GM12878 (cell line): Measurements from ENCODE around the gene TBC1D19. TPM values are rescaled to one million over a fixed set of nuclear protein-coding genes. Genes with fewer than 3 reads are reported as not detected.

Source experiments
- ATF3 ChIP-seq: IDR thresholded peaks from 2 replicates; pipeline ENCODE4 v1.6.1; 2011; ENCODE audit warnings: low read depth, mild to moderate bottlenecking, low read length, moderate library complexity, borderline replicate concordance; ENCODE audit errors: extremely low read depth
- BCL11A ChIP-seq: IDR thresholded peaks from 2 replicates; pipeline ENCODE4 v1.6.1; 2011; ENCODE audit warnings: low read depth, low read length
- CBX5 ChIP-seq: sonication (generic); IDR thresholded peaks from 2 replicates; pipeline ENCODE4 v1.6.1; 2016; ENCODE audit warnings: low read depth, moderate library complexity, mild to moderate bottlenecking, inconsistent platforms
- ESRRA ChIP-seq: IDR thresholded peaks from 2 replicates; pipeline ENCODE4 v1.6.1; 2012; ENCODE audit warnings: mild to moderate bottlenecking, low read length, improper control_type of control experiment
- EZH2 ChIP-seq: IDR thresholded peaks from 2 replicates; pipeline ENCODE4 v1.6.1; 2012; ENCODE audit warnings: low read depth, mild to moderate bottlenecking, control low read depth, inconsistent platforms, low read length, borderline replicate concordance; ENCODE audit not compliant: control insufficient read depth
- GATAD2B ChIP-seq: fragments of 450-650 bp; conservative IDR thresholded peaks from 2 replicates; pipeline ENCODE4 v1.6.1; 2017; ENCODE audit warnings: low read depth, mild to moderate bottlenecking, moderate library complexity
- MEF2A ChIP-seq: IDR thresholded peaks from 2 replicates; pipeline ENCODE4 v1.6.1; 2011; ENCODE audit warnings: low read depth, mild to moderate bottlenecking, low read length, moderate library complexity; ENCODE audit not compliant: insufficient read depth
- MYB ChIP-seq: fragments of 150-350 bp; IDR thresholded peaks from 2 replicates; pipeline ENCODE4 v1.6.1; 2014; ENCODE audit warnings: mild to moderate bottlenecking, low read depth, low read length, borderline replicate concordance
- PAX5 ChIP-seq: IDR thresholded peaks from 2 replicates; pipeline ENCODE4 v1.6.1; 2011; ENCODE audit warnings: low read depth, low read length, borderline replicate concordance
- PAX8 ChIP-seq: fragments of 450-650 bp; IDR thresholded peaks from 2 replicates; pipeline ENCODE4 v1.6.1; 2017; ENCODE audit warnings: mild to moderate bottlenecking, moderate library complexity
- POU2F2 ChIP-seq: IDR thresholded peaks from 3 replicates; pipeline ENCODE4 v1.6.1; 2011; ENCODE audit warnings: low read depth, mild to moderate bottlenecking, low read length, borderline replicate concordance
- RCOR1 ChIP-seq: conservative IDR thresholded peaks from 2 replicates; pipeline ENCODE4 v1.6.1; 2012; ENCODE audit warnings: low read depth, low read length, improper control_type of control experiment
- SIX5 ChIP-seq: IDR thresholded peaks from 2 replicates; pipeline ENCODE4 v1.6.1; 2011; ENCODE audit warnings: mild to moderate bottlenecking, low read depth, low read length, moderate library complexity; ENCODE audit not compliant: severe bottlenecking
- SMAD1 ChIP-seq: fragments of 450-650 bp; IDR thresholded peaks from 2 replicates; pipeline ENCODE4 v1.6.1; 2018; ENCODE audit warnings: mild to moderate bottlenecking, low read depth; ENCODE audit not compliant: partially characterized antibody
- TCF12 ChIP-seq: IDR thresholded peaks from 2 replicates; pipeline ENCODE4 v1.6.1; 2011; ENCODE audit warnings: low read depth, mild to moderate bottlenecking, low read length
- ZBTB33 ChIP-seq: fragments of 450-650 bp; IDR thresholded peaks from 2 replicates; pipeline ENCODE4 v1.6.1; 2017; ENCODE audit warnings: mild to moderate bottlenecking
- ZNF274 ChIP-seq: IDR thresholded peaks from one replicate; pipeline ENCODE4 v1.8.0; 2011; ENCODE audit not compliant: insufficient read length, insufficient read depth
- ZNF687 ChIP-seq: fragments of 450-650 bp; IDR thresholded peaks from 2 replicates; pipeline ENCODE4 v1.6.1; 2017; ENCODE audit warnings: mild to moderate bottlenecking, moderate library complexity
- ZZZ3 ChIP-seq: IDR thresholded peaks from 2 replicates; pipeline ENCODE4 v1.6.1; 2011; ENCODE audit warnings: low read depth; ENCODE audit not compliant: control insufficient read depth, insufficient read length
- polyA plus RNA-seq, 11 experiments: library from polyadenylated mRNA; depleted of rRNA in 4 of 11; unstranded in 6 of 11; stranded (reverse) in 5 of 11; fragments of >200 nt; fragmentation: Nextera tagmentation in 4 of 11; fragmentation: Illumina TruSeq in 1 of 11; extraction: Ambion mirVana in 4 of 11; extraction: Trizol in 1 of 11; gene quantifications; 1 replicate in 1 of 11; 2 replicates in 10 of 11; pipeline versions ENCODE4 v1.2.1 to v1.2.3, GENCODE V29; 2011 to 2016; ENCODE audit warnings: inconsistent platforms in 2 of 11, missing spikeins in 2 of 11, low read depth in 1 of 11
- total RNA-seq, 4 experiments: library from RNA; depleted of rRNA in 3 of 4; stranded (reverse); fragments of >200 nt in 3 of 4; fragmentation: Illumina TruSeq in 1 of 4; extraction: Trizol in 1 of 4; gene quantifications; 2 replicates each; pipeline versions ENCODE4 v1.2.1 to v1.2.3, GENCODE V29; 2013 to 2021
- TF ChIP-seq, protein P1 (sequence below): fragments of 450-650 bp; formaldehyde crosslinking; IDR thresholded peaks from 2 replicates; pipeline ENCODE4 v1.4.0; 2022; ENCODE audit warnings: mild to moderate bottlenecking, moderate library complexity

The TBC1D19 gene
- total and polyA plus RNA-seq, 10 of the 15 experiments (the other 5 are each of a cell fraction or from before 2014, with no cell fraction given) = 0.29 to 3.9 (median 2.1) TPM

DNA sequence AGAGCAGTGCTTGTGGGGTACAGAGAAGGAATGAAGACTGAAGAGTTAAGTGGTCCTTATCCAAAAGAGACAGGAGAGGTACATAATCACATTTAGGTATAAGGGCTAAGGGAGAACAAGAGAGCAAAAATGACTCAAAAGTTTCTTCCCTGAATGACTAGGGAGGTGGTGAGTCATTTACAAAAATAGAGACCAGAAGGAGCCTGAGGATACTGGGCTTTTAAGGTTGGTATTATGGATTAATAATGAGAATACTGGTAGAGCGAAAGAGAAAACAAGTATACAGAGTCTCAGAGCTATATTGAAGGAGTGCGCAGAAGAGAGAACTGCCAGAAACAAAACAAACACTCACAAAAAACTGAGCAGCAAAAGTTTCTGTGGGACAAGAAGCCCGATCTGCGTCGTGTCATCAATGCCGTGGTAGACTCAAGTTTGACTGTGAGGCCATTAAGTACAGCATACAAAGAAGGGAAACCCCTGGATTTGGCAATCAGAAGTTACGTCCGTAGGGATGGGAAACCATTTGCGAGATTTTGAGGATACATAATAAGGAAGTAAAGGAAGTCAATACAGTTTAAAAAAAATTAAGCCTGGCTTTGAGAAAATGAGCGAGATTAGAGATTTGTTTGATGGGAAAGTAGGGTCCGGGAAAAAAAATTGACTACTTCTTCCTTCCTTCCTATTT lies 147.6 kb downstream of the TBC1D19 start (continued):
- peak; percentile 51; the same call in 1 of the 2 replicates for TF ChIP-seq ATF3
- peak; percentile 75; the same call in 1 of the 2 replicates for TF ChIP-seq CBX5
- TF ChIP-seq SIX5 = no peak
- TF ChIP-seq ZNF274 = no peak
- TF ChIP-seq RCOR1 = no peak
- TF ChIP-seq POU2F2 = no peak
- TF ChIP-seq, protein P1, sequence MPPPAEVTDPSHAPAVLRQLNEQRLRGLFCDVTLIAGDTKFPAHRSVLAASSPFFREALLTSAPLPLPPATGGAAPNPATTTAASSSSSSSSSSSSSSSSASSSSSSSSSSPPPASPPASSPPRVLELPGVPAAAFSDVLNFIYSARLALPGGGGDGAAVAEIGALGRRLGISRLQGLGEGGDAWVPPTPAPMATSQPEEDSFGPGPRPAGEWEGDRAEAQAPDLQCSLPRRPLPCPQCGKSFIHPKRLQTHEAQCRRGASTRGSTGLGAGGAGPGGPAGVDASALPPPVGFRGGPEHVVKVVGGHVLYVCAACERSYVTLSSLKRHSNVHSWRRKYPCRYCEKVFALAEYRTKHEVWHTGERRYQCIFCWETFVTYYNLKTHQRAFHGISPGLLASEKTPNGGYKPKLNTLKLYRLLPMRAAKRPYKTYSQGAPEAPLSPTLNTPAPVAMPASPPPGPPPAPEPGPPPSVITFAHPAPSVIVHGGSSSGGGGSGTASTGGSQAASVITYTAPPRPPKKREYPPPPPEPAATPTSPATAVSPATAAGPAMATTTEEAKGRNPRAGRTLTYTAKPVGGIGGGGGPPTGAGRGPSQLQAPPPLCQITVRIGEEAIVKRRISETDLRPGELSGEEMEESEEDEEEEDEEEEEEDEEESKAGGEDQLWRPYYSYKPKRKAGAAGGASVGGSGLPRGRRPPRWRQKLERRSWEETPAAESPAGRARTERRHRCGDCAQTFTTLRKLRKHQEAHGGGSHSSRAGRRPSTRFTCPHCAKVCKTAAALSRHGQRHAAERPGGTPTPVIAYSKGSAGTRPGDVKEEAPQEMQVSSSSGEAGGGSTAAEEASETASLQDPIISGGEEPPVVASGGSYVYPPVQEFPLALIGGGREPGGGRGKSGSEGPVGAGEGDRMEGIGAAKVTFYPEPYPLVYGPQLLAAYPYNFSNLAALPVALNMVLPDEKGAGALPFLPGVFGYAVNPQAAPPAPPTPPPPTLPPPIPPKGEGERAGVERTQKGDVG (CRISPR knock-in tag) = no peak
- TF ChIP-seq GATAD2B = no peak
- no peak for TF ChIP-seq TCF12
- TF ChIP-seq EZH2 = no peak
- TF ChIP-seq MEF2A = peak; percentile 97
- no peak for TF ChIP-seq ZBTB33
- no peak for TF ChIP-seq SMAD1
- no peak for TF ChIP-seq PAX5
- no peak for TF ChIP-seq MYB
- TF ChIP-seq ZZZ3 = no peak
- no peak for TF ChIP-seq ESRRA
- TF ChIP-seq BCL11A = peak; percentile 75; the same call in 1 of the 2 replicates
- TF ChIP-seq PAX8 = no peak
- no peak for TF ChIP-seq ZNF687
